AG09319 (cell line): ENCODE results near the gene ZFP14.

ENCODE experiments used
- DNase-seq: peaks from one replicate; pipeline ENCODE4 v3.0.0-alpha.2; 2010; ENCODE audit warnings: low read depth; ENCODE audit errors: extremely low read depth
- CTCF ChIP-seq: IDR thresholded peaks from 2 replicates; pipeline ENCODE4 v1.5.1; 2011; ENCODE audit warnings: low read depth, mild to moderate bottlenecking, inconsistent platforms, low read length, moderate library complexity

ZFP14 gene

GRCh38 chr19:36378625-36379509 is at the start of gene ZFP14:
Gene ZFP14 (minus strand): TSS chr19:36379201. CDS start chr19:36367892, 11,309 bp downstream.
- TF ChIP-seq CTCF: peak; percentile 20
- DNase-seq: peak; percentile 75

GRCh38 chr19:36423925-36424324 is 44.9 kb upstream of the ZFP14 start:
- no peak for TF ChIP-seq CTCF
- no peak for DNase-seq

GRCh38 chr19:36421749-36422481 is 42.9 kb upstream of the ZFP14 start:
- no peak for DNase-seq
- no peak for TF ChIP-seq CTCF

- no peak for DNase-seq
Measured at GRCh38 chr19:36420961-36421748, 42.2 kb upstream of the ZFP14 start.

GRCh38 chr19:36418287-36419001 is 39.4 kb upstream of the ZFP14 start, which contains the start of gene ZFP82:
Gene ZFP82 (minus strand): TSS chr19:36418644. CDS start chr19:36409789, 8,855 bp downstream.
- TF ChIP-seq CTCF: no peak; the same call in 1 of the 2 replicates
- peak; percentile 44 for DNase-seq

More at GRCh38 chr19:36420961-36421748, 42.2 kb upstream of the ZFP14 start:
- no peak for TF ChIP-seq CTCF

GRCh38 chr19:36417752-36418286 is 38.8 kb upstream of the ZFP14 start:
- no peak for TF ChIP-seq CTCF
- no peak for DNase-seq
